Right lobe of liver (tissue), 6 donors: ENCODE data around the gene NIT1. TPM values are rescaled to one million over a fixed set of nuclear protein-coding genes. Genes with fewer than 3 reads are reported as not detected.
A peak's percentile ranks its signal among the peaks of the same experiment; 100 is the strongest.

ENCODE experiments used
- ATAC-seq, 4 donors: fragments of 200-7000 bp; cut with Tn5 transposase; one replicate each; pipeline ENCODE4 v1.9.1; 2020; ENCODE audit warnings: mild to moderate bottlenecking in 4 of 4, moderate library complexity in 4 of 4
- DNase-seq, 3 donors: peaks; one replicate each; pipeline ENCODE4 v3.0.0-alpha.2; 2020
- H3K27ac ChIP-seq, 3 donors: fragments of 200-600 bp; one replicate each; pipeline ENCODE4 v1.8.0; 2022
- H3K27me3 ChIP-seq, 2 donors: fragments of 200-600 bp; one replicate each; pipeline ENCODE4 v1.8.0; 2022
- H3K36me3 ChIP-seq, 4 donors: fragments of 200-600 bp; sonication (generic) in 1 of 4; one replicate each; pipeline versions ENCODE4 v1.5.1 to v1.8.0; 2017 to 2022; ENCODE audit warnings: control low read depth in 1 of 4
- H3K4me1 ChIP-seq, 4 donors: fragments of 200-600 bp; sonication (generic) in 1 of 4; one replicate each; pipeline versions ENCODE4 v1.5.1 to v1.8.0; 2017 to 2022; ENCODE audit warnings: control low read depth in 1 of 4
- H3K4me3 ChIP-seq, 3 donors: fragments of 200-600 bp; one replicate each; pipeline ENCODE4 v1.8.0; 2022
- H3K9me3 ChIP-seq, 4 donors: fragments of 200-600 bp; sonication (generic) in 1 of 4; one replicate each; pipeline versions ENCODE4 v1.5.1 to v1.8.0; 2017 to 2022; ENCODE audit warnings: control low read depth in 1 of 4
- CTCF ChIP-seq, 4 donors: fragments of 200-600 bp in 3 of 4; fragments of 450-650 bp in 1 of 4; IDR thresholded peaks; one replicate each; pipeline versions ENCODE4 v1.5.1 to v1.8.0; 2016 to 2022; ENCODE audit warnings: antibody characterized with exemption in 4 of 4, mild to moderate bottlenecking in 2 of 4
- POLR2A ChIP-seq: fragments of 450-650 bp; IDR thresholded peaks from one replicate; pipeline ENCODE4 v1.6.1; 2017; ENCODE audit warnings: antibody characterized with exemption, mild to moderate bottlenecking
- WGBS: methylation state at CpG from one replicate; pipeline ENCODE4 v1.1.6; 2018; ENCODE audit warnings: low coverage, low lambda C conversion rate; ENCODE audit not compliant: insufficient coverage; ENCODE audit errors: missing lambda C conversion rate; 5-methylcytosine and 5-hydroxymethylcytosine counted together
- intact Hi-C, 2 donors: fragments of 100-400 bp; cut with DNase I; formaldehyde crosslinking; loops; one replicate each; pipeline versions ENCODE4 v1.11.2 to v1.14.1; 2022
- long read RNA-seq: library from polyadenylated mRNA; unstranded; transcript quantifications from one replicate; pipeline ENCODE4 v2.0.0, GENCODE V29; 2019
- total RNA-seq, 6 experiments: library from RNA; depleted of rRNA in 2 of 6; stranded (reverse); fragments of >200 nt in 2 of 6; fragmentation: NEBNext Ultra II Directional in 3 of 6; extraction: Animal tissue kit (Norgen Biotek cat#: 25700) in 3 of 6; gene quantifications; one replicate each; pipeline versions ENCODE4 v1.1.0 to v1.2.4, GENCODE V29; 2016 to 2023
- donor health status: DM: no; HTN: yes; CAD: no.
- donor health status: DM: no; HTN: no; CAD: no.
- donor health status: DM: no; HTN: no; CAD: no.
- donor health status: DM: no; HTN: yes; CAD: no.
- donor health status: DM: no; HTN: yes; CAD: no.

Gene NIT1
- total RNA-seq: 10 to 100 TPM; 36.9 to 67.8 (median 45.8) TPM
- long read RNA-seq, transcript NIT1-203 (7 exons, 1,362 nt): major isoform, 11 of 17 reads
- long read RNA-seq, partial matches to known transcripts: 2 of 17 reads
- long read RNA-seq, other reads (novel, unspliced or antisense): 3 of 17 reads

- Histone ChIP-seq H3K27me3 (no peaks in the 10 kb centered on the region), H3K9me3 (no peaks in the 10 kb centered on the region), H3K27ac (peak within 1 kb of the TSS; percentile 88 to 95 (median 90)), H3K4me1 (peaks cover 0 to 50% (median 19%) of the 10 kb centered on the region in 4 donors), H3K36me3 (peaks cover 0 to 35% (median 26%) of the 10 kb centered on the region in 4 donors), H3K4me3 (peak within 1 kb of the TSS; percentile 89 to 100 (median 99))
- TF ChIP-seq POLR2A (peak; percentile 96), CTCF (IDR thresholded peaks at IDR 0.05) (no peak)
- under 1% methylated on average over 32 of the region's 58 CpGs for WGBS
- peak; percentile 91 to 92 (median 91) for DNase-seq
- intact Hi-C loops: no loop called here
- peak; percentile 86 to 90 (median 88) for ATAC-seq
Measured at GRCh38 chr1:161117759-161118581, at the start of gene NIT1, which contains the start of gene PFDN2. Gene NIT1, plus strand, starts transcription at chr1:161118105. Its CDS starts 72 bp downstream, at chr1:161118177. Gene PFDN2, minus strand, starts transcription at chr1:161118037. Its CDS starts 11 bp downstream, at chr1:161118026.

- Histone ChIP-seq H3K4me1 (no peaks in the 10 kb centered on the region), H3K9me3 (no peaks in the 10 kb centered on the region), H3K4me3 (peak overlapping the region; percentile 26 to 44 (median 31)), H3K36me3 (no peaks in the 10 kb centered on the region), H3K27me3 (no peaks in the 10 kb centered on the region), H3K27ac (peak overlapping the region; percentile 31 to 75 (median 71))
- TF ChIP-seq CTCF (IDR thresholded peaks at IDR 0.05) (no peak), POLR2A (no peak)
- DNase-seq (peak; percentile 60 to 76 (median 69)), ATAC-seq (peak; percentile 72 to 80 (median 76))
- 45% methylated on average over 8 of the region's 10 CpGs for WGBS
- intact Hi-C loops: no loop called here
Measured at GRCh38 chr1:161068306-161069234, 49.3 kb upstream of the NIT1 start.

GRCh38 chr1:161069241-161069640, 48.7 kb upstream of the NIT1 start:
- H3K9me3 ChIP-seq: no peaks in the 10 kb centered on the region
- intact Hi-C loops: no loop called here
- no peak for TF ChIP-seq POLR2A
- no peak for TF ChIP-seq CTCF (IDR thresholded peaks at IDR 0.05)
- 53% methylated on average over 6 of the region's 9 CpGs for WGBS
- peak overlapping the region in 2 of 3 donors; percentile 71 to 75 for H3K27ac ChIP-seq
- DNase-seq: no peak
- H3K4me1 ChIP-seq: no peaks in the 10 kb centered on the region
- no peaks in the 10 kb centered on the region for H3K27me3 ChIP-seq
- ATAC-seq: peak in 1 of 4 donors; percentile 2
- no peaks in the 10 kb centered on the region for H3K36me3 ChIP-seq
- H3K4me3 ChIP-seq: peak overlapping the region; percentile 26 to 44 (median 31)

GRCh38 chr1:161069731-161070270, 48.1 kb upstream of the NIT1 start, which contains the start of gene ARHGAP30:
Gene ARHGAP30, minus strand, starts transcription at chr1:161069891. Its CDS starts 267 bp downstream, at chr1:161069624.
- peak; percentile 64 to 72 (median 68) for ATAC-seq
- no peaks in the 10 kb centered on the region for H3K36me3 ChIP-seq
- intact Hi-C loops: loop anchor here in 1 of 2 donors (10.0 kb wide), 1 partner anchor 235 kb away; no protein-coding TSS in a partner anchor
- no peaks in the 10 kb centered on the region for H3K4me1 ChIP-seq
- DNase-seq: peak; percentile 66 to 80 (median 71)
- H3K27ac ChIP-seq: peak within 1 kb of the TSS; percentile 26 to 75 (median 71)
- H3K9me3 ChIP-seq: no peaks in the 10 kb centered on the region
- peak within 1 kb of the TSS; percentile 26 to 44 (median 31) for H3K4me3 ChIP-seq
- TF ChIP-seq POLR2A (peak; percentile 23), CTCF (IDR thresholded peaks at IDR 0.05) (no peak)
- 58% methylated on average over 4 of the region's 9 CpGs for WGBS
- no peaks in the 10 kb centered on the region for H3K27me3 ChIP-seq
